ENCODE data around the gene SEC22C. TPM values are rescaled to one million over a fixed set of nuclear protein-coding genes. Genes with fewer than 3 reads are reported as not detected.
A peak's percentile ranks its signal among the peaks of the same experiment; 100 is the strongest.

SEC22C gene
- total and polyA plus RNA-seq, 2 of the 13 experiments (the other 11 are each of a cell fraction or from before 2014, with no cell fraction given) = 20.0 to 40.0 TPM

GRCh38 chr3:42581709-42582473 lies at the start of gene SEC22C (continued):
- peak; percentile 74; the same call in 1 of the 2 replicates for TF ChIP-seq ZBED4 (CRISPR knock-in tag; IDR thresholded peaks at IDR 0.05; ENCODE audit: borderline replicate concordance)
- no peak; the same call in 1 of the 2 replicates for TF ChIP-seq ARHGAP35 (CRISPR knock-in tag; IDR thresholded peaks at IDR 0.05; ENCODE audit: borderline replicate concordance)
- TF ChIP-seq ZNF234 (CRISPR knock-in tag; conservative IDR thresholded peaks at IDR 0.05) = 0 out of 2 replicates have a peak, but pooled peaks have one; percentile 47
- no peak for TF ChIP-seq ZBTB40 (IDR thresholded peaks at IDR 0.05)
- peak; percentile 32; the same call in 1 of the 2 replicates for TF ChIP-seq ZBTB40 (CRISPR knock-in tag; IDR thresholded peaks at IDR 0.05)
- TF ChIP-seq LBX2 (CRISPR knock-in tag; IDR thresholded peaks at IDR 0.05; ENCODE audit: borderline replicate concordance) = no peak
- no peak for TF ChIP-seq ZNF256 (CRISPR knock-in tag; conservative IDR thresholded peaks at IDR 0.05)
- 0 out of 2 replicates have a peak, but pooled peaks have one; percentile 46 for TF ChIP-seq HOXA5 (CRISPR knock-in tag; IDR thresholded peaks at IDR 0.05)
- no peak for TF ChIP-seq ZNF737 (CRISPR knock-in tag; IDR thresholded peaks at IDR 0.05; ENCODE audit: borderline replicate concordance)
- TF ChIP-seq CSRNP2 (CRISPR knock-in tag; conservative IDR thresholded peaks at IDR 0.05; ENCODE audit: low read depth) = no peak
- TF ChIP-seq MIER2 (CRISPR knock-in tag; IDR thresholded peaks at IDR 0.05) = 0 out of 2 replicates have a peak, but pooled peaks have one; percentile 10
- no peak for TF ChIP-seq CENPX (CRISPR knock-in tag; IDR thresholded peaks at IDR 0.05)

Measured in HepG2 (cell line).